Brain microvascular endothelial cell (primary cell): ENCODE measurements around the gene EEF1G.

ENCODE experiments used
- DNase-seq: peaks from one replicate; pipeline ENCODE4 v3.0.0-alpha.2; 2020
- H3K27ac ChIP-seq: fragments of 250-450 bp; sonication (Bioruptor Pico); 2 replicates; pipeline ENCODE4 v1.5.1; 2020; ENCODE audit warnings: mild to moderate bottlenecking, moderate library complexity
- H3K27me3 ChIP-seq: fragments of 250-450 bp; sonication (Bioruptor Pico); replicated peaks from 2 replicates; pipeline ENCODE4 v1.5.1; 2020; ENCODE audit warnings: mild to moderate bottlenecking
- H3K36me3 ChIP-seq: fragments of 250-450 bp; sonication (Bioruptor Pico); replicated peaks from 2 replicates; pipeline ENCODE4 v1.5.1; 2020; ENCODE audit warnings: mild to moderate bottlenecking
- H3K4me3 ChIP-seq: 2 replicates; pipeline ENCODE4 v1.5.1; 2011; ENCODE audit warnings: low read depth, mild to moderate bottlenecking, control low read depth, low read length, moderate library complexity
- in situ Hi-C: cut with HindIII; loops from 2 replicates; pipeline ENCODE4 v1.10.0; 2017; ENCODE audit warnings: low sequenced_read_pairs, low pct_ligation_motif_present
- TF ChIP-seq, protein P1 (sequence below): IDR thresholded peaks from 2 replicates; pipeline ENCODE4 v1.5.1; 2011; ENCODE audit warnings: low read depth, mild to moderate bottlenecking, moderate library complexity, low read length, control low read depth, inconsistent platforms; ENCODE audit errors: missing control alignments

EEF1G gene

GRCh38 chr11:62595124-62595523, 21.4 kb upstream of the EEF1G start:
- Histone ChIP-seq H3K27me3 (no peaks in the 10 kb centered on the region), H3K4me3 (no peak overlapping the region), H3K36me3 (peaks cover 56% of the 10 kb centered on the region), H3K27ac (no peak overlapping the region)
- in situ Hi-C loops, result no loop called here
- no peak for DNase-seq
- TF ChIP-seq, protein P1, sequence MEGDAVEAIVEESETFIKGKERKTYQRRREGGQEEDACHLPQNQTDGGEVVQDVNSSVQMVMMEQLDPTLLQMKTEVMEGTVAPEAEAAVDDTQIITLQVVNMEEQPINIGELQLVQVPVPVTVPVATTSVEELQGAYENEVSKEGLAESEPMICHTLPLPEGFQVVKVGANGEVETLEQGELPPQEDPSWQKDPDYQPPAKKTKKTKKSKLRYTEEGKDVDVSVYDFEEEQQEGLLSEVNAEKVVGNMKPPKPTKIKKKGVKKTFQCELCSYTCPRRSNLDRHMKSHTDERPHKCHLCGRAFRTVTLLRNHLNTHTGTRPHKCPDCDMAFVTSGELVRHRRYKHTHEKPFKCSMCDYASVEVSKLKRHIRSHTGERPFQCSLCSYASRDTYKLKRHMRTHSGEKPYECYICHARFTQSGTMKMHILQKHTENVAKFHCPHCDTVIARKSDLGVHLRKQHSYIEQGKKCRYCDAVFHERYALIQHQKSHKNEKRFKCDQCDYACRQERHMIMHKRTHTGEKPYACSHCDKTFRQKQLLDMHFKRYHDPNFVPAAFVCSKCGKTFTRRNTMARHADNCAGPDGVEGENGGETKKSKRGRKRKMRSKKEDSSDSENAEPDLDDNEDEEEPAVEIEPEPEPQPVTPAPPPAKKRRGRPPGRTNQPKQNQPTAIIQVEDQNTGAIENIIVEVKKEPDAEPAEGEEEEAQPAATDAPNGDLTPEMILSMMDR, result no peak

- no peak overlapping the region for H3K27ac ChIP-seq
- in situ Hi-C loops, result no loop called here
- peak; percentile 70 for DNase-seq
- peaks cover 52% of the 10 kb centered on the region for H3K36me3 ChIP-seq
- TF ChIP-seq, protein P1, result peak; percentile 80
- H3K27me3 ChIP-seq, result no peaks in the 10 kb centered on the region
- no peak overlapping the region for H3K4me3 ChIP-seq
Observed at GRCh38 chr11:62593434-62594044, 19.8 kb upstream of the EEF1G start.

- Histone ChIP-seq H3K36me3 (peaks cover 52% of the 10 kb centered on the region), H3K27ac (no peak overlapping the region), H3K4me3 (no peak overlapping the region), H3K27me3 (no peaks in the 10 kb centered on the region)
- TF ChIP-seq, protein P1, result no peak
- no peak for DNase-seq
- in situ Hi-C loops, result no loop called here
Observed at GRCh38 chr11:62592989-62593421, 19.3 kb upstream of the EEF1G start.

- in situ Hi-C loops, result no loop called here
- peak overlapping the region; percentile 42 for H3K27ac ChIP-seq
- H3K36me3 ChIP-seq, result peaks cover 51% of the 10 kb centered on the region
- DNase-seq, result no peak
- H3K27me3 ChIP-seq, result no peaks in the 10 kb centered on the region
- TF ChIP-seq, protein P1, result no peak
- peak overlapping the region; percentile 84 for H3K4me3 ChIP-seq
Observed at GRCh38 chr11:62592146-62592815, 18.6 kb upstream of the EEF1G start.

DNA sequence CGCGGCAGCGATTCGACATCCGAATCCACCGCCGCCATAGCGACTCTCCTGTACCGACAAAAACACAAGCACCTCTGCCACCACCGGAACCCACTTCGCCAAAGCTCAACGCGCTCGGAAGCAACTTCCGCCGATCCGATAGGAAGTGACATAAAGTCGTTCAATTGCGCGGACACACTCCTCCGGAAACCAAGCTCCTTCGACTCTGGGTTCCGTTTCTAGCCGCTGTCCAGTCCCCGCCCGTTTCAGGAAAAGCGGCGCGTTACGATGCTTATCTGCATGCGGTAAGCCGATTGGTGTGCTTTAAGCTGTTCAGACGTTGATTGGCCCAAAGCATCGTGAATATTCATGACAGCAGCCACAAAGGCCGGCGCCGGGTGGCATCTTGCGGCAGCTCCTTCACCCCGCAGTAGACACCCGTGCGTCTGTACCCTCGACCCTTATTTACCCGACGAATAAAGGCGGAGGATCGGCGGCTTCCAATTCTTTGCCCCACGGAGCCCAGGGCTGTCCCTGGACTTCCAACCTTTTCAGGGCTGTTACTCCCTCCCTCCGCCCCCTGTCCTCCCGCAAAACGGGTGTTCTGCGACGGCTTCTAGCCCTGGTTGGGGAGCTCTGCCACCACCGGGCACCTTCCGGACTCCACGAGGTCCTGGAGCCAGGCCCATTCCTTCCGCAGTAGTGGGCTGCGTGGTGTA, 17.9 kb upstream of the EEF1G start, which contains the start of gene TUT1:
Gene TUT1, minus strand, starts transcription at position 76 of the 698 bp plus-strand sequence. Its CDS starts 38 bp downstream, at position 38.
- Histone ChIP-seq H3K27ac (peak within 1 kb of the TSS; percentile 70), H3K36me3 (peaks cover 47% of the 10 kb centered on the region), H3K4me3 (peak within 1 kb of the TSS; percentile 84), H3K27me3 (no peaks in the 10 kb centered on the region)
- TF ChIP-seq, protein P1, result no peak
- in situ Hi-C loops, result no loop called here
- peak; percentile 98 for DNase-seq
